Neutrophil (primary cell): ENCODE data around the gene QDPR.

Experiments
- H3K27ac ChIP-seq: fragments of 200-600 bp; sonication (generic); 2 replicates; pipeline ENCODE4 v1.5.1; 2016; ENCODE audit warnings: mild to moderate bottlenecking, moderate library complexity
- H3K27me3 ChIP-seq: fragments of 200-600 bp; sonication (generic); 2 replicates; pipeline ENCODE4 v1.6.0; 2016; ENCODE audit warnings: mild to moderate bottlenecking
- H3K36me3 ChIP-seq: fragments of 200-600 bp; sonication (generic); 2 replicates; pipeline ENCODE4 v1.5.1; 2017
- H3K4me1 ChIP-seq, 2 experiments: fragments of 200-600 bp in 1 of 2; sonication (generic) in 1 of 2; 1 replicate in 1 of 2; 2 replicates in 1 of 2; pipeline versions ENCODE4 v1.5.1 to v1.6.1; 2013 to 2016; ENCODE audit warnings: low read depth in 1 of 2, low read length in 1 of 2, mild to moderate bottlenecking in 1 of 2, moderate library complexity in 1 of 2; ENCODE audit not compliant: control insufficient read depth in 1 of 2, insufficient read depth in 1 of 2
- H3K4me3 ChIP-seq, 2 experiments: fragments of 200-600 bp in 1 of 2; sonication (generic) in 1 of 2; 1 replicate in 1 of 2; 2 replicates in 1 of 2; pipeline ENCODE4 v1.5.1; 2013 to 2016; ENCODE audit warnings: low read depth in 1 of 2, low read length in 1 of 2, mild to moderate bottlenecking in 1 of 2, moderate library complexity in 1 of 2
- H3K9me3 ChIP-seq: fragments of 200-600 bp; sonication (generic); 2 replicates; pipeline ENCODE4 v1.5.1; 2016
- CTCF ChIP-seq: fragments of 200-600 bp; sonication (generic); IDR thresholded peaks from 2 replicates; pipeline ENCODE4 v1.5.1; 2016; ENCODE audit warnings: antibody characterized with exemption

Gene QDPR

GRCh38 chr4:17493619-17494018 lies 18.3 kb downstream of the QDPR start:
- Histone ChIP-seq H3K27ac (no peak overlapping the region), H3K36me3 (peaks cover 15% of the 10 kb centered on the region), H3K4me1 (no peaks in the 10 kb centered on the region), H3K9me3 (no peaks in the 10 kb centered on the region), H3K4me3 (no peak overlapping the region), H3K27me3 (no peaks in the 10 kb centered on the region)
- no peak for TF ChIP-seq CTCF

DNA sequence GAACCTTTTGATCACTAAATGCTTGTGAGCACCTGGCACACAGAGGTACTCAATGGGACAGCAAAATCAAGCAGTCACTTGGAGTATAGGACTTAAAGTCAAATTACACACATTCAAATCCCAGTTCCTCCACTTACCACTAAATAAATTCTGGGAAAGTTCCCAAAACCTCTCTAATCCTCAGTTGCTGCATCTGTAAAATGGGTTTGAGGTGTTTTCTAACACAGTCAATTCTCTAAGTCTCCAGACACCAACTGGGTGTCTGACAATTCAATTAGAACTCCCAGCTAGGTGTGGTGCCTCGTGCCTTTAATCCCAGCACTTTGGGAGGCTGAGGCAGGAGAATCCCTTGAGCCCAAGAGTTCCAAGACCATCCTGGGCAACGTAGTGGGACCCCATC lies 19.0 kb downstream of the QDPR start:
- H3K4me1 ChIP-seq: no peaks in the 10 kb centered on the region
- peaks cover 15% of the 10 kb centered on the region for H3K36me3 ChIP-seq

GRCh38 chr4:17492058-17492741 lies 19.7 kb downstream of the QDPR start:
- Histone ChIP-seq H3K27ac (no peak overlapping the region), H3K27me3 (no peaks in the 10 kb centered on the region), H3K36me3 (peaks cover 15% of the 10 kb centered on the region), H3K9me3 (no peaks in the 10 kb centered on the region), H3K4me1 (no peaks in the 10 kb centered on the region), H3K4me3 (no peak overlapping the region)
- TF ChIP-seq CTCF: no peak

More for the DNA sequence above, 19.0 kb downstream of the QDPR start:
- no peaks in the 10 kb centered on the region for H3K27me3 ChIP-seq
- no peak for TF ChIP-seq CTCF
- no peak overlapping the region for H3K4me3 ChIP-seq
- H3K9me3 ChIP-seq: no peaks in the 10 kb centered on the region
- no peak overlapping the region for H3K27ac ChIP-seq

GRCh38 chr4:17491196-17491595 lies 20.7 kb downstream of the QDPR start:
- Histone ChIP-seq H3K36me3 (peaks cover 20% of the 10 kb centered on the region), H3K4me1 (no peaks in the 10 kb centered on the region), H3K9me3 (no peaks in the 10 kb centered on the region), H3K27ac (no peak overlapping the region), H3K4me3 (no peak overlapping the region), H3K27me3 (no peaks in the 10 kb centered on the region)
- TF ChIP-seq CTCF: no peak

DNA sequence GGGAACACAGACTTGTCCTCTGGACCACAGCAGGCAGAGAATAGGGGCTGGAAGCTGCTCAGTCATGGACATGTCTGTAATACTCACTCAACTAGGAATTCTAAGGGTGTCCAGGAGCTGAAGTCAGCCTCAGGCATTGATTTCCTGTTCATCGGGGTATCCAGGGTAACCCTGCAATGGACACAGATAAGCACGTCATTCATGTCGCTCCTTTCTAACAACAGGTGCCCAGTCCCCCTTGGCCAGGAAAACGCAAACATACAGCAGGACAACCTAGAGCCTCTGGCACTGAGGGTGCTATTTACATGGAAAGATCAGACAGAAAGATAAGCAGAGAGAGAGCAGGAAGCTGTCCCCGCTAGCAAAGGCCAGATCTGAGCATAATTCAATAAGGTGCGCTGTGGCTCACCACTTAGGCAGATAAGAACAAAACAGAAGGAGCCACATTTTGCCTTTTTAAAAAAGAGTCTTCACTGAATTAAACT lies 21.3 kb downstream of the QDPR start:
- Histone ChIP-seq H3K4me3 (no peak overlapping the region), H3K36me3 (peaks cover 20% of the 10 kb centered on the region), H3K27me3 (no peaks in the 10 kb centered on the region), H3K27ac (no peak overlapping the region), H3K4me1 (no peaks in the 10 kb centered on the region), H3K9me3 (no peaks in the 10 kb centered on the region)
- no peak for TF ChIP-seq CTCF
